GM18502 (cell line): ENCODE data around the gene TRAPPC5.

ENCODE experiments used
- ATAC-seq: cut with Tn5 transposase; IDR thresholded peaks from one replicate; pipeline ENCODE4 v1.9.1; 2021; ENCODE audit warnings: mild to moderate bottlenecking; ENCODE audit not compliant: unreplicated experiment, poor library complexity

TRAPPC5 gene

GRCh38 chr19:7645163-7645562 lies 35.5 kb upstream of the TRAPPC5 start:
- no peak for ATAC-seq

GRCh38 chr19:7645656-7646425 lies 34.8 kb upstream of the TRAPPC5 start:
- ATAC-seq: no peak

- no peak for ATAC-seq
These were observed 34.3 kb upstream of the TRAPPC5 start for GRCh38 chr19:7646426-7646700.

- no peak for ATAC-seq
These were observed 33.5 kb upstream of the TRAPPC5 start for GRCh38 chr19:7647156-7647555.

GRCh38 chr19:7648265-7649014 lies 32.2 kb upstream of the TRAPPC5 start:
- ATAC-seq: no peak

GRCh38 chr19:7650148-7650547 lies 30.5 kb upstream of the TRAPPC5 start:
- ATAC-seq: no peak

GRCh38 chr19:7652061-7652641 lies 28.5 kb upstream of the TRAPPC5 start:
- ATAC-seq: no peak

- ATAC-seq: no peak
These were observed 26.2 kb upstream of the TRAPPC5 start for GRCh38 chr19:7654401-7654800.

- ATAC-seq: no peak
These were observed 25.1 kb upstream of the TRAPPC5 start for GRCh38 chr19:7655581-7655980.

GRCh38 chr19:7657131-7657751 lies 23.4 kb upstream of the TRAPPC5 start:
- ATAC-seq: no peak

- peak; percentile 73 for ATAC-seq
These were observed 22.4 kb upstream of the TRAPPC5 start for GRCh38 chr19:7658219-7658686.

GRCh38 chr19:7661744-7662538 lies 18.7 kb upstream of the TRAPPC5 start:
- ATAC-seq: no peak

GRCh38 chr19:7662657-7663056 lies 18.0 kb upstream of the TRAPPC5 start:
- ATAC-seq: no peak

- ATAC-seq: no peak
These were observed 16.9 kb upstream of the TRAPPC5 start for GRCh38 chr19:7663706-7664105.

- no peak for ATAC-seq
These were observed 15.6 kb upstream of the TRAPPC5 start for GRCh38 chr19:7665076-7665475.

GRCh38 chr19:7668842-7669241 lies 11.8 kb upstream of the TRAPPC5 start, which contains the start of gene RETN:
RETN (plus strand) TSS chr19:7669049; CDS start chr19:7669327, 278 bp downstream.
- no peak for ATAC-seq

GRCh38 chr19:7669641-7670040 lies 11.0 kb upstream of the TRAPPC5 start:
- no peak for ATAC-seq

GRCh38 chr19:7670150-7670783 lies 10.4 kb upstream of the TRAPPC5 start:
- no peak for ATAC-seq

- no peak for ATAC-seq
These were observed 9.8 kb upstream of the TRAPPC5 start for GRCh38 chr19:7670790-7671189.

- ATAC-seq: no peak
These were observed 8.1 kb upstream of the TRAPPC5 start for GRCh38 chr19:7672522-7672921.
